Measurements from ENCODE around the gene TRAP1.
"Not testable (repeated sequence)": the region's sequence is repeated elsewhere in the genome, so short reads cannot be mapped to it uniquely, and the experiment has no call there.

The TRAP1 gene

GRCh38 chr16:3645108-3645503 is 72.2 kb downstream of the TRAP1 start:
- DNase-seq = no peak

- no peak for DNase-seq
Measured at GRCh38 chr16:3643095-3643730, 74.1 kb downstream of the TRAP1 start.

GRCh38 chr16:3642397-3643094 is 74.8 kb downstream of the TRAP1 start:
- no peak for DNase-seq

- DNase-seq = no peak
Measured at GRCh38 chr16:3641801-3642396, 75.4 kb downstream of the TRAP1 start.

GRCh38 chr16:3640632-3641501 is 76.5 kb downstream of the TRAP1 start:
- DNase-seq = no peak

GRCh38 chr16:3640207-3640606 is 77.1 kb downstream of the TRAP1 start:
- DNase-seq = no peak

GRCh38 chr16:3638916-3639644 is 78.2 kb downstream of the TRAP1 start:
- DNase-seq = no peak

- DNase-seq = peak; percentile 45 to 51 (median 46)
Measured at GRCh38 chr16:3637371-3637923, 79.9 kb downstream of the TRAP1 start.

- DNase-seq = peak; percentile 24 to 63 (median 56)
Measured at GRCh38 chr16:3625911-3626732, 91.2 kb downstream of the TRAP1 start.

- DNase-seq = no peak
Measured at GRCh38 chr16:3625331-3625730, 92.0 kb downstream of the TRAP1 start.

- no peak for DNase-seq
Measured at GRCh38 chr16:3623642-3624041, 93.7 kb downstream of the TRAP1 start.

GRCh38 chr16:3618769-3619141 is 98.6 kb downstream of the TRAP1 start:
- peak; percentile 66 to 75 (median 71) for DNase-seq

GRCh38 chr16:3612510-3613466 is 104.5 kb downstream of the TRAP1 start:
- no peak for DNase-seq

GRCh38 chr16:3611146-3611975 is 106.0 kb downstream of the TRAP1 start, which contains the start of gene SLX4:
SLX4 (minus strand) TSS chr16:3611606; CDS start chr16:3608964, 2,642 bp downstream.
- DNase-seq = peak; percentile 97 to 100 (median 99)

- DNase-seq = peak in 2 of 3 donors; percentile 6 to 30
Measured at GRCh38 chr16:3610698-3611145, 106.6 kb downstream of the TRAP1 start.

GRCh38 chr16:3609895-3610697 is 107.2 kb downstream of the TRAP1 start:
- peak; percentile 57 to 61 (median 60) for DNase-seq

- DNase-seq = not testable (repeated sequence)
Measured at GRCh38 chr16:3608976-3609375, 108.3 kb downstream of the TRAP1 start.

- no peak for DNase-seq
Measured at GRCh38 chr16:3608069-3608468, 109.3 kb downstream of the TRAP1 start.

Data from suppressor macrophage treated with lipopolysaccharide for 1 hour (primary cell).